Measurements from ENCODE around the gene LAMB4. TPM values are rescaled to one million over a fixed set of nuclear protein-coding genes. Genes with fewer than 3 reads are reported as not detected.
A peak's percentile ranks its signal among the peaks of the same experiment; 100 is the strongest.

The LAMB4 gene
- total RNA-seq, 6 experiments from 2014 or later = not detected

GRCh38 chr7:108000875-108001763 is 129.0 kb downstream of the LAMB4 start:
- Histone ChIP-seq H3K27me3 (peaks cover 0 to 3% of the 10 kb centered on the region in 2 donors), H3K9me3 (no peaks in the 10 kb centered on the region), H3K4me3 (peak overlapping the region; percentile 49 to 53 (median 49)), H3K27ac (no peak overlapping the region), H3K4me1 (peaks cover 0 to 24% (median 5%) of the 10 kb centered on the region in 4 donors), H3K36me3 (no peaks in the 10 kb centered on the region)
- ATAC-seq (peak; percentile 28 to 64 (median 46)), DNase-seq (peak in 2 of 3 donors; percentile 50 to 62)
- no peak for TF ChIP-seq POLR2A (IDR thresholded peaks at IDR 0.05)
- TF ChIP-seq, protein P1, sequence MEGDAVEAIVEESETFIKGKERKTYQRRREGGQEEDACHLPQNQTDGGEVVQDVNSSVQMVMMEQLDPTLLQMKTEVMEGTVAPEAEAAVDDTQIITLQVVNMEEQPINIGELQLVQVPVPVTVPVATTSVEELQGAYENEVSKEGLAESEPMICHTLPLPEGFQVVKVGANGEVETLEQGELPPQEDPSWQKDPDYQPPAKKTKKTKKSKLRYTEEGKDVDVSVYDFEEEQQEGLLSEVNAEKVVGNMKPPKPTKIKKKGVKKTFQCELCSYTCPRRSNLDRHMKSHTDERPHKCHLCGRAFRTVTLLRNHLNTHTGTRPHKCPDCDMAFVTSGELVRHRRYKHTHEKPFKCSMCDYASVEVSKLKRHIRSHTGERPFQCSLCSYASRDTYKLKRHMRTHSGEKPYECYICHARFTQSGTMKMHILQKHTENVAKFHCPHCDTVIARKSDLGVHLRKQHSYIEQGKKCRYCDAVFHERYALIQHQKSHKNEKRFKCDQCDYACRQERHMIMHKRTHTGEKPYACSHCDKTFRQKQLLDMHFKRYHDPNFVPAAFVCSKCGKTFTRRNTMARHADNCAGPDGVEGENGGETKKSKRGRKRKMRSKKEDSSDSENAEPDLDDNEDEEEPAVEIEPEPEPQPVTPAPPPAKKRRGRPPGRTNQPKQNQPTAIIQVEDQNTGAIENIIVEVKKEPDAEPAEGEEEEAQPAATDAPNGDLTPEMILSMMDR (IDR thresholded peaks at IDR 0.05) = no peak
- WGBS (ENCODE audit: insufficient coverage, low coverage, low lambda C conversion rate, missing lambda C conversion rate) = 33% methylated on average over 15 of the region's 37 CpGs
- intact Hi-C loops (cut with DNase I) = loop anchor here in 1 of 2 donors (10.0 kb wide), 1 partner anchor 46 kb away; no protein-coding TSS in a partner anchor

GRCh38 chr7:107999779-108000560 is 130.2 kb downstream of the LAMB4 start:
- 59% methylated on average over 4 of the region's 4 CpGs for WGBS (ENCODE audit: insufficient coverage, low coverage, low lambda C conversion rate, missing lambda C conversion rate)
- DNase-seq = no peak
- peaks cover 0 to 3% of the 10 kb centered on the region in 2 donors for H3K27me3 ChIP-seq
- H3K4me3 ChIP-seq = no peak overlapping the region
- H3K36me3 ChIP-seq = peaks cover 0 to under 1% (median 0%) of the 10 kb centered on the region in 4 donors
- no peak for TF ChIP-seq POLR2A (IDR thresholded peaks at IDR 0.05)
- TF ChIP-seq, protein P1 (IDR thresholded peaks at IDR 0.05) = no peak
- peak overlapping the region in 1 of 3 donors; percentile 33 for H3K27ac ChIP-seq
- H3K4me1 ChIP-seq = peaks cover 0 to 23% (median 5%) of the 10 kb centered on the region in 4 donors
- intact Hi-C loops (cut with DNase I) = loop anchor here in 1 of 2 donors (10.0 kb wide), 1 partner anchor 45 kb away; no protein-coding TSS in a partner anchor
- H3K9me3 ChIP-seq = no peaks in the 10 kb centered on the region
- ATAC-seq = no peak

GRCh38 chr7:107998660-107999480 is 131.3 kb downstream of the LAMB4 start:
- H3K27ac ChIP-seq = peak overlapping the region in 1 of 3 donors; percentile 33
- H3K27me3 ChIP-seq = peaks cover 0 to 3% of the 10 kb centered on the region in 2 donors
- 86% methylated on average over 3 of the region's 3 CpGs for WGBS (ENCODE audit: insufficient coverage, low coverage, low lambda C conversion rate, missing lambda C conversion rate)
- H3K9me3 ChIP-seq = no peaks in the 10 kb centered on the region
- ATAC-seq = no peak
- peaks cover 0 to 12% (median 1%) of the 10 kb centered on the region in 4 donors for H3K4me1 ChIP-seq
- intact Hi-C loops (cut with DNase I) = no loop called here
- peaks cover 0 to 3% (median 0%) of the 10 kb centered on the region in 4 donors for H3K36me3 ChIP-seq
- no peak for DNase-seq
- H3K4me3 ChIP-seq = no peak overlapping the region
- TF ChIP-seq, protein P1 (IDR thresholded peaks at IDR 0.05) = no peak
- no peak for TF ChIP-seq POLR2A (IDR thresholded peaks at IDR 0.05)

DNA sequence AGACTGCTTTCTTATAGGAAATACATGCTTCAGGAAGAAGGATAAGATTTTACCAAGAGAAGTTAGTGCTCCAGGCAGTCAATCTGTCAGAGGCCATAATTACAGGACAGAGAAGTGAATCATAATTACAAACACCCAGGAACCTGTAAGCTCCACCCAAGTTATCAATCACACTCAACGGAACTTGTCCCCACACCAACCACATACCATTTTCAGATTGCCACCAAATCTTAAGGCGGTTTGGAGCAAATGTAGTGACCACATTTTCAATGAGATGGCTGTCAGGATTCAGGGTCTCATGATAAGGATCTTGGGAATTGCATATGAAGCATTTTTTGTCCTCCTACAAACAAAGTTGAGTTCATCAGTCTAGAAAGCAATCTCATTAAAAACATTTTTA is 132.0 kb downstream of the LAMB4 start:
- Histone ChIP-seq H3K27me3 (peaks cover 0 to 3% of the 10 kb centered on the region in 2 donors), H3K4me1 (peaks cover 0 to 9% (median 0%) of the 10 kb centered on the region in 4 donors), H3K4me3 (no peak overlapping the region), H3K36me3 (peaks cover 0 to 5% (median 0%) of the 10 kb centered on the region in 4 donors), H3K27ac (no peak overlapping the region), H3K9me3 (no peaks in the 10 kb centered on the region)
- 69% methylated on average over 2 of the region's 2 CpGs for WGBS (ENCODE audit: insufficient coverage, low coverage, low lambda C conversion rate, missing lambda C conversion rate)
- DNase-seq = no peak
- intact Hi-C loops (cut with DNase I) = no loop called here
- no peak for ATAC-seq
- no peak for TF ChIP-seq POLR2A (IDR thresholded peaks at IDR 0.05)
- TF ChIP-seq, protein P1 (IDR thresholded peaks at IDR 0.05) = no peak
